Activated T-cell treated with anti-CD3 and anti-CD28 coated beads for 4 hours (primary cell): ENCODE measurements around the gene RAB12.

ENCODE experiments used
- DNase-seq: peaks from one replicate; pipeline ENCODE4 v3.0.0-alpha.2; 2020

The RAB12 gene

GRCh38 chr18:8686611-8687010 is 77.4 kb downstream of the RAB12 start:
- no peak for DNase-seq

DNA sequence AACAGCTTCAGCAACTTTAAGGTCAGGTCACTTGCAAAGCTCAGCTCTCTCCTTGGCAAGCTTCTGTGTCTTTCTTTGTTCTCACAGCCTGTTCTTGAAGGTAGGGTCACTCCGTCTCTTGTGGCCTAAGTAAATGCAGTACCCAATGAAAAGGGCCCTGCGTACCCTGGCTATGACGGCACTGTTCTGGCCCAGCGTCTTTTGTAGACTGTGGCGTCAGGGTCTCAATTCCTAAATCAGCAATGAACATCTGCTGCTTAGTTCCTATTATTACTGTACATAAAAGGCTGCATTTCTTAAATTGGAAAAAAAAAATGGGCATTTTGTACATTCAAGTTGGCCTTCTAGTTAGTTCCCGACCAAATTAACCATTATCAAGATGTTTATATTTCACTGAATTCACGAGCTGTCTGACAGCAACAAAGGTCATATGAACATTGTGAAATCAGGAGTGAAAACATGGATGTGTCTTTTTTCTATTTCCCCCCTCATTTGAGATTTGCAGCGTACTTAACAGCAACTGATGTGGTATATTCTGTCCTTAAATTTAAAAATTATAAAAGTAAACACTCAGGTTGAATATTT is 79.1 kb downstream of the RAB12 start:
- no peak for DNase-seq

DNA sequence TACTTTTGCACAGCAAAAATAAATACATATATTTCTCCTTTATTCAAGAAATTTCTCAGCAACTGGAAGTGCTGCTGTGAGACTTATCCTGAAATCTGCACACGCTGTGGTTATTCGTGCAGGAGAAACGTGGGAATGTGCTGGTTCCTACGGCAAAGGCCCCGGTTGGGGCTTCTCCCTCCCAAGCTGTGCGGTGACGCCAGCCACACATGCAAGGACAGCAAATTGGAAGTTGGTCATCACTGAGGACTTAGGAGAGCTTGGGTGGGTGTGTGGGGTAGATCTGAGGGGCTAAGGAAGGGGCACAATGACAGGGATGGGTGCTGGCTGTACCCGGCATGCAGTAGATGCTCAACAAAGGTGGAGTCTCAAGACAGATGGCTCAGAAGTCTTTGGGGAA is 79.6 kb downstream of the RAB12 start:
- DNase-seq: no peak
